ENCODE results near the gene NEK6. TPM values are rescaled to one million over a fixed set of nuclear protein-coding genes. Genes with fewer than 3 reads are reported as not detected.

NEK6 gene
- total and polyA plus RNA-seq, 5 donors from 2014 or later = 3.5 to 17.0 (median 3.7) TPM

GRCh38 chr9:124348831-124349230, 91.1 kb downstream of the NEK6 start:
- H3K9me3 ChIP-seq (ENCODE audit: control insufficient read depth in 2 of 2, low read length in 2 of 2) = no peaks in the 10 kb centered on the region
- H3K4me1 Mint-ChIP-seq = no peaks in the 10 kb centered on the region
- no peaks in the 10 kb centered on the region for H3K27me3 Mint-ChIP-seq
- peaks cover 34% of the 10 kb centered on the region for H3K36me3 Mint-ChIP-seq
- H3K27ac ChIP-seq (ENCODE audit: insufficient read depth, low read length, poor library complexity, severe bottlenecking) = no peak overlapping the region
- H3K27me3 ChIP-seq (ENCODE audit: control insufficient read depth, insufficient read depth, low read length) = no peaks in the 10 kb centered on the region
- no peaks in the 10 kb centered on the region for H3K9me3 Mint-ChIP-seq
- ATAC-seq (ENCODE audit: low read depth in 2 of 2) (no peak), DNase-seq (no peak)
- H3K4me1 ChIP-seq (ENCODE audit: control insufficient read depth, insufficient read depth, low read length, poor library complexity, severe bottlenecking) = no peaks in the 10 kb centered on the region
- H3K36me3 ChIP-seq (ENCODE audit: control insufficient read depth, insufficient read depth, low read length) = peaks cover 61% of the 10 kb centered on the region
- H3K4me3 ChIP-seq (ENCODE audit: low read depth, low read length) = no peak overlapping the region
- H3K27ac Mint-ChIP-seq = no peak overlapping the region
- no peak overlapping the region for H3K4me3 Mint-ChIP-seq

GRCh38 chr9:124349267-124349666, 91.5 kb downstream of the NEK6 start:
- Histone ChIP-seq H3K27ac (ENCODE audit: insufficient read depth, low read length, poor library complexity, severe bottlenecking) (no peak overlapping the region), H3K27me3 (ENCODE audit: control insufficient read depth, insufficient read depth, low read length) (no peaks in the 10 kb centered on the region), H3K36me3 (ENCODE audit: control insufficient read depth, insufficient read depth, low read length) (peaks cover 65% of the 10 kb centered on the region), H3K4me3 (ENCODE audit: low read depth, low read length) (no peak overlapping the region), H3K9me3 (ENCODE audit: control insufficient read depth in 2 of 2, low read length in 2 of 2) (no peaks in the 10 kb centered on the region), H3K4me1 (ENCODE audit: control insufficient read depth, insufficient read depth, low read length, poor library complexity, severe bottlenecking) (no peaks in the 10 kb centered on the region)
- H3K4me1 Mint-ChIP-seq = no peaks in the 10 kb centered on the region
- H3K4me3 Mint-ChIP-seq = no peak overlapping the region
- H3K27me3 Mint-ChIP-seq = no peaks in the 10 kb centered on the region
- peaks cover 36% of the 10 kb centered on the region for H3K36me3 Mint-ChIP-seq
- H3K9me3 Mint-ChIP-seq = no peaks in the 10 kb centered on the region
- DNase-seq = no peak
- no peak overlapping the region for H3K27ac Mint-ChIP-seq
- ATAC-seq (ENCODE audit: low read depth in 2 of 2) = no peak

DNA sequence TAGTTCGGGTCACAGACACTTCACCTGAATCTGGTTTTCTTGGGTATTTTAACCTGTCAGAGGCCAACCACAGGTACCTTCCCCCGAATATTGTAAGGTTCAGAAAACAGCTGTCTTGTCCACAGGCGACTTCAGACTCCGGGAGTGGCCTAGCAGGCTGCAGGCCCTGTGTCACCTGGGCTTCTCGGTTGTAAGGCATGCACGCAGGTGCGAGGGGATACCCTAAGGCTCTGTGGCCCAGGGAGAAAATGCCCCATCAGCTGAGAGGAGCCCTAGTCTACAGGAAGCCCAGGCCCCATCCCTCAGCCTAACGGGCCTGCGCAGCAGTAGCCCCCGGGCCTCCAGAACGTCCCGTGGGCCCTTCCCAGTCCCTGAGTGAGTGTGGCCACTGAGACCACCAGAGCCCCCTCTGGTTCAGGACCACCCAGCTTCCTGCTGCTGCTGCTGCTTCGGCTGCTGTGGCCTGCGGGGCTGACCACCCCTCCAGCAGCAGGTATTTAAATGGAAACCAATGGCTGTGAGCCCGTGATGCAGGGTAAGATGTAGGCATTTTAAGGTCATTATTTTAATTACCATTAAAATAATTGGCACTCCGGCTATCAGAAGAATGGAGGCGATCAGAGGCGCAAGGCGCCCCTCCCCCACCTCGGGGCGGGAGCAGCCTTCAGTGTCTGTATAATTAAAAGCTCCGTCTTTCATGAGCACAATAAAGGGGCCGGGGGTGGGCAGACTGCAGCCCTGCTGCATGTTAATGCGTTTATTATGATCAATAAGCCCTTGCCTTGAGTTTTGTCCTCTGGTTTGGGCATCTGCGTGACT, 92.1 kb downstream of the NEK6 start:
- H3K4me3 Mint-ChIP-seq = no peak overlapping the region
- Histone ChIP-seq H3K9me3 (ENCODE audit: control insufficient read depth in 2 of 2, low read length in 2 of 2) (no peaks in the 10 kb centered on the region), H3K4me1 (ENCODE audit: control insufficient read depth, insufficient read depth, low read length, poor library complexity, severe bottlenecking) (no peaks in the 10 kb centered on the region), H3K27me3 (ENCODE audit: control insufficient read depth, insufficient read depth, low read length) (no peaks in the 10 kb centered on the region), H3K36me3 (ENCODE audit: control insufficient read depth, insufficient read depth, low read length) (peaks cover 71% of the 10 kb centered on the region), H3K4me3 (ENCODE audit: low read depth, low read length) (no peak overlapping the region), H3K27ac (ENCODE audit: insufficient read depth, low read length, poor library complexity, severe bottlenecking) (no peak overlapping the region)
- H3K27ac Mint-ChIP-seq = no peak overlapping the region
- DNase-seq = no peak
- H3K36me3 Mint-ChIP-seq = peaks cover 36% of the 10 kb centered on the region
- H3K4me1 Mint-ChIP-seq = no peaks in the 10 kb centered on the region
- H3K27me3 Mint-ChIP-seq = no peaks in the 10 kb centered on the region
- H3K9me3 Mint-ChIP-seq = no peaks in the 10 kb centered on the region
- ATAC-seq (ENCODE audit: low read depth in 2 of 2) = no peak

- ATAC-seq (ENCODE audit: low read depth in 2 of 2) (no peak), DNase-seq (no peak)
- Histone ChIP-seq H3K9me3 (ENCODE audit: control insufficient read depth in 2 of 2, low read length in 2 of 2) (no peaks in the 10 kb centered on the region), H3K36me3 (ENCODE audit: control insufficient read depth, insufficient read depth, low read length) (peaks cover 75% of the 10 kb centered on the region), H3K4me3 (ENCODE audit: low read depth, low read length) (no peak overlapping the region), H3K27me3 (ENCODE audit: control insufficient read depth, insufficient read depth, low read length) (no peaks in the 10 kb centered on the region), H3K4me1 (ENCODE audit: control insufficient read depth, insufficient read depth, low read length, poor library complexity, severe bottlenecking) (no peaks in the 10 kb centered on the region), H3K27ac (ENCODE audit: insufficient read depth, low read length, poor library complexity, severe bottlenecking) (no peak overlapping the region)
- Mint-ChIP-seq H3K27ac (peak overlapping the region in 1 of 3 donors; percentile 39), H3K36me3 (peaks cover 32% of the 10 kb centered on the region), H3K27me3 (no peaks in the 10 kb centered on the region), H3K4me1 (no peaks in the 10 kb centered on the region), H3K9me3 (no peaks in the 10 kb centered on the region), H3K4me3 (no peak overlapping the region)
Measured at GRCh38 chr9:124350494-124351263, 92.9 kb downstream of the NEK6 start.

- Mint-ChIP-seq H3K4me1 (peaks cover 0 to 4% (median 2%) of the 10 kb centered on the region in 4 donors), H3K27ac (peak overlapping the region in 1 of 3 donors; percentile 39), H3K27me3 (no peaks in the 10 kb centered on the region), H3K4me3 (peak overlapping the region in 1 of 4 donors; percentile 15), H3K36me3 (peaks cover 39% of the 10 kb centered on the region), H3K9me3 (no peaks in the 10 kb centered on the region)
- H3K9me3 ChIP-seq (ENCODE audit: control insufficient read depth in 2 of 2, low read length in 2 of 2) = no peaks in the 10 kb centered on the region
- no peak overlapping the region for H3K27ac ChIP-seq (ENCODE audit: insufficient read depth, low read length, poor library complexity, severe bottlenecking)
- H3K36me3 ChIP-seq (ENCODE audit: control insufficient read depth, insufficient read depth, low read length) = peaks cover 83% of the 10 kb centered on the region
- no peak overlapping the region for H3K4me3 ChIP-seq (ENCODE audit: low read depth, low read length)
- ATAC-seq (ENCODE audit: low read depth in 2 of 2) (no peak), DNase-seq (no peak)
- no peaks in the 10 kb centered on the region for H3K27me3 ChIP-seq (ENCODE audit: control insufficient read depth, insufficient read depth, low read length)
- H3K4me1 ChIP-seq (ENCODE audit: control insufficient read depth, insufficient read depth, low read length, poor library complexity, severe bottlenecking) = no peaks in the 10 kb centered on the region
Measured at GRCh38 chr9:124351672-124352468, 94.1 kb downstream of the NEK6 start.

GRCh38 chr9:124352616-124353015, 94.9 kb downstream of the NEK6 start:
- peaks cover 45% of the 10 kb centered on the region for H3K36me3 Mint-ChIP-seq
- H3K4me3 Mint-ChIP-seq = peak overlapping the region in 1 of 4 donors; percentile 15
- H3K4me1 ChIP-seq (ENCODE audit: control insufficient read depth, insufficient read depth, low read length, poor library complexity, severe bottlenecking) = peaks cover 6% of the 10 kb centered on the region
- no peak overlapping the region for H3K27ac ChIP-seq (ENCODE audit: insufficient read depth, low read length, poor library complexity, severe bottlenecking)
- peaks cover 0 to 12% (median 9%) of the 10 kb centered on the region in 4 donors for H3K4me1 Mint-ChIP-seq
- H3K27ac Mint-ChIP-seq = peak overlapping the region in 1 of 3 donors; percentile 81
- H3K9me3 Mint-ChIP-seq = no peaks in the 10 kb centered on the region
- DNase-seq (no peak), ATAC-seq (ENCODE audit: low read depth in 2 of 2) (no peak)
- peaks cover 84% of the 10 kb centered on the region for H3K36me3 ChIP-seq (ENCODE audit: control insufficient read depth, insufficient read depth, low read length)
- H3K27me3 Mint-ChIP-seq = no peaks in the 10 kb centered on the region
- no peaks in the 10 kb centered on the region for H3K9me3 ChIP-seq (ENCODE audit: control insufficient read depth in 2 of 2, low read length in 2 of 2)
- no peak overlapping the region for H3K4me3 ChIP-seq (ENCODE audit: low read depth, low read length)
- no peaks in the 10 kb centered on the region for H3K27me3 ChIP-seq (ENCODE audit: control insufficient read depth, insufficient read depth, low read length)

DNA sequence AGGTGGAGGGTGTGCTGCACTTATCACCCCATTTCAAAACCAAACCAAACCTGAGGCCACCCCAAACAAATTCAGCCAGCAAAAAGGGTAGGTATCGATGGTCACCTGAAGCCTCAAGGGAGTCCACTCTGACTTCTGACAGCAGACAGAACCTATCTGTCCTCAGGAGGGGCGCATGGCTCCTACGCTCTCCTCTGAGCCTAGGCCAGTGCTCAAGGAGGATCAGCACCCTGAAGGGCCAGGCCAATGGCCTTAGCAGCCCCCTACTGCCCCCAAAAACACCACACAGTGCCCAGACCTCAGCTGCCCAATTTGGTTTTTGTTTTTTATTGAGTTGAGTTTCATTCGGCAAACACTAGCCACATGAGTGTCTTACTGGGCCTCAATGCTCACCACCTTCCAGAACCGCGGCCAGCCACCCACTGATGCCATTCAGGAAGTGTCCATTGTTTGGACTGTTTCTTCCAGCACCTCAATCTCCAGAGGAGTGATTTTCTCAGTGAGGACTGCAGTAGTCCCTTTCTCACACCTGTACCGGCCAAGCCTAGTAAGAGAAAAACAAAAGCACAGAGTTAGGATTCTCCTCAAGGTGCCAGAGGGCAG, 95.5 kb downstream of the NEK6 start:
- peaks cover 7% of the 10 kb centered on the region for H3K4me1 ChIP-seq (ENCODE audit: control insufficient read depth, insufficient read depth, low read length, poor library complexity, severe bottlenecking)
- no peak for DNase-seq
- no peak for ATAC-seq (ENCODE audit: low read depth in 2 of 2)
- H3K27me3 ChIP-seq (ENCODE audit: control insufficient read depth, insufficient read depth, low read length) = no peaks in the 10 kb centered on the region
- no peaks in the 10 kb centered on the region for H3K9me3 Mint-ChIP-seq
- H3K27ac ChIP-seq (ENCODE audit: insufficient read depth, low read length, poor library complexity, severe bottlenecking) = no peak overlapping the region
- H3K27me3 Mint-ChIP-seq = no peaks in the 10 kb centered on the region
- H3K4me3 ChIP-seq (ENCODE audit: low read depth, low read length) = no peak overlapping the region
- peak overlapping the region in 1 of 3 donors; percentile 32 for H3K27ac Mint-ChIP-seq
- H3K9me3 ChIP-seq (ENCODE audit: control insufficient read depth in 2 of 2, low read length in 2 of 2) = no peaks in the 10 kb centered on the region
- H3K36me3 ChIP-seq (ENCODE audit: control insufficient read depth, insufficient read depth, low read length) = peaks cover 78% of the 10 kb centered on the region
- no peak overlapping the region for H3K4me3 Mint-ChIP-seq
- peaks cover 45% of the 10 kb centered on the region for H3K36me3 Mint-ChIP-seq
- peaks cover 0 to 18% (median 11%) of the 10 kb centered on the region in 4 donors for H3K4me1 Mint-ChIP-seq
